GM23248 (cell line): ENCODE measurements around the gene TRPM2.

ENCODE experiments used
- EZH2 ChIP-seq: fragments of 200-600 bp; sonication (generic); IDR thresholded peaks from 2 replicates; pipeline ENCODE4 v1.6.1; 2018; ENCODE audit warnings: antibody characterized with exemption, mild to moderate bottlenecking; ENCODE audit not compliant: insufficient read depth, poor library complexity, severe bottlenecking
- EZH2phosphoT487 ChIP-seq: fragments of 200-600 bp; sonication (generic); IDR thresholded peaks from 2 replicates; pipeline ENCODE4 v1.6.1; 2018; ENCODE audit warnings: antibody characterized with exemption, moderate library complexity, mild to moderate bottlenecking, low read depth; ENCODE audit not compliant: insufficient read depth

- no peak for TF ChIP-seq EZH2
- no peak for TF ChIP-seq EZH2phosphoT487
Measured at GRCh38 chr21:44326716-44327602, 26.5 kb upstream of the TRPM2 start.
